Measurements from ENCODE around the gene ZCCHC7. TPM values are rescaled to one million over a fixed set of nuclear protein-coding genes. Genes with fewer than 3 reads are reported as not detected.

The ZCCHC7 gene
- total RNA-seq, 1 donor from 2014 or later = 21.7 TPM

- Histone ChIP-seq H3K9me3 (ENCODE audit: insufficient read depth, low read depth, low read length) (no peaks in the 10 kb centered on the region), H2AFZ (ENCODE audit: low read depth, low read length) (no peak overlapping the region), H3K4me1 (ENCODE audit: insufficient read depth, low read length) (no peaks in the 10 kb centered on the region), H3K36me3 (ENCODE audit: insufficient read depth, low read length) (no peaks in the 10 kb centered on the region), H3K4me3 (ENCODE audit: insufficient read depth, low read depth, low read length) (no peak overlapping the region), H3K27me3 (ENCODE audit: insufficient read depth, low read length) (no peaks in the 10 kb centered on the region), H3K4me2 (ENCODE audit: low read length) (no peak overlapping the region), H3K9ac (ENCODE audit: low read length) (no peak overlapping the region), H3K79me2 (ENCODE audit: insufficient read depth, low read length) (no peaks in the 10 kb centered on the region), H4K20me1 (ENCODE audit: insufficient read depth, low read length) (peaks cover 11% of the 10 kb centered on the region), H3K27ac (ENCODE audit: low read depth, low read length) (no peak overlapping the region)
- Mint-ChIP-seq H3K27me3 (ENCODE audit: low read depth, unreplicated experiment) (no peaks in the 10 kb centered on the region), H3K4me3 (ENCODE audit: unreplicated experiment) (no peak overlapping the region), H3K27ac (ENCODE audit: unreplicated experiment) (no peak overlapping the region), H3K4me1 (ENCODE audit: low read depth, unreplicated experiment) (no peaks in the 10 kb centered on the region), H3K9me3 (ENCODE audit: unreplicated experiment) (no peaks in the 10 kb centered on the region), H3K36me3 (ENCODE audit: low read depth, unreplicated experiment) (peaks cover 4% of the 10 kb centered on the region)
- no peak for FAIRE-seq
- no peak for DNase-seq (ENCODE audit: low read depth)
- TF ChIP-seq EZH2 (IDR thresholded peaks at IDR 0.05; ENCODE audit: insufficient read depth, low read length) = no peak
- TF ChIP-seq, protein P1, sequence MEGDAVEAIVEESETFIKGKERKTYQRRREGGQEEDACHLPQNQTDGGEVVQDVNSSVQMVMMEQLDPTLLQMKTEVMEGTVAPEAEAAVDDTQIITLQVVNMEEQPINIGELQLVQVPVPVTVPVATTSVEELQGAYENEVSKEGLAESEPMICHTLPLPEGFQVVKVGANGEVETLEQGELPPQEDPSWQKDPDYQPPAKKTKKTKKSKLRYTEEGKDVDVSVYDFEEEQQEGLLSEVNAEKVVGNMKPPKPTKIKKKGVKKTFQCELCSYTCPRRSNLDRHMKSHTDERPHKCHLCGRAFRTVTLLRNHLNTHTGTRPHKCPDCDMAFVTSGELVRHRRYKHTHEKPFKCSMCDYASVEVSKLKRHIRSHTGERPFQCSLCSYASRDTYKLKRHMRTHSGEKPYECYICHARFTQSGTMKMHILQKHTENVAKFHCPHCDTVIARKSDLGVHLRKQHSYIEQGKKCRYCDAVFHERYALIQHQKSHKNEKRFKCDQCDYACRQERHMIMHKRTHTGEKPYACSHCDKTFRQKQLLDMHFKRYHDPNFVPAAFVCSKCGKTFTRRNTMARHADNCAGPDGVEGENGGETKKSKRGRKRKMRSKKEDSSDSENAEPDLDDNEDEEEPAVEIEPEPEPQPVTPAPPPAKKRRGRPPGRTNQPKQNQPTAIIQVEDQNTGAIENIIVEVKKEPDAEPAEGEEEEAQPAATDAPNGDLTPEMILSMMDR (IDR thresholded peaks at IDR 0.05; ENCODE audit: insufficient read depth, low read depth, low read length) = no peak
Measured at GRCh38 chr9:37345038-37345437, 224.7 kb downstream of the ZCCHC7 start.

GRCh38 chr9:37348917-37349316 lies 228.5 kb downstream of the ZCCHC7 start:
- FAIRE-seq = peak; percentile 37
- no peak overlapping the region for H3K9ac ChIP-seq (ENCODE audit: low read length)
- no peak for DNase-seq (ENCODE audit: low read depth)

More at GRCh38 chr9:37348917-37349316, 228.5 kb downstream of the ZCCHC7 start:
- H2AFZ ChIP-seq (ENCODE audit: low read depth, low read length) = no peak overlapping the region
- H3K9me3 Mint-ChIP-seq (ENCODE audit: unreplicated experiment) = no peaks in the 10 kb centered on the region
- no peak overlapping the region for H3K27ac ChIP-seq (ENCODE audit: low read depth, low read length)
- no peaks in the 10 kb centered on the region for H3K27me3 ChIP-seq (ENCODE audit: insufficient read depth, low read length)
- no peaks in the 10 kb centered on the region for H3K27me3 Mint-ChIP-seq (ENCODE audit: low read depth, unreplicated experiment)
- no peak overlapping the region for H3K27ac Mint-ChIP-seq (ENCODE audit: unreplicated experiment)
- peaks cover 8% of the 10 kb centered on the region for H3K4me1 Mint-ChIP-seq (ENCODE audit: low read depth, unreplicated experiment)
- H3K4me3 ChIP-seq (ENCODE audit: insufficient read depth, low read depth, low read length) = no peak overlapping the region
- no peak overlapping the region for H3K4me3 Mint-ChIP-seq (ENCODE audit: unreplicated experiment)
- no peaks in the 10 kb centered on the region for H3K4me1 ChIP-seq (ENCODE audit: insufficient read depth, low read length)
- H3K9me3 ChIP-seq (ENCODE audit: insufficient read depth, low read depth, low read length) = no peaks in the 10 kb centered on the region
- H3K79me2 ChIP-seq (ENCODE audit: insufficient read depth, low read length) = no peaks in the 10 kb centered on the region
- no peaks in the 10 kb centered on the region for H3K36me3 ChIP-seq (ENCODE audit: insufficient read depth, low read length)
- no peaks in the 10 kb centered on the region for H4K20me1 ChIP-seq (ENCODE audit: insufficient read depth, low read length)
- H3K36me3 Mint-ChIP-seq (ENCODE audit: low read depth, unreplicated experiment) = peaks cover 6% of the 10 kb centered on the region
- TF ChIP-seq, protein P1 (IDR thresholded peaks at IDR 0.05; ENCODE audit: insufficient read depth, low read depth, low read length) = no peak
- no peak for TF ChIP-seq EZH2 (IDR thresholded peaks at IDR 0.05; ENCODE audit: insufficient read depth, low read length)
- H3K4me2 ChIP-seq (ENCODE audit: low read length) = no peak overlapping the region

All from astrocyte (in vitro differentiated cells and primary cell).